ENCODE measurements around the gene SLC25A5.
"Not testable (repeated sequence)": the region's sequence is repeated elsewhere in the genome, so short reads cannot be mapped to it uniquely, and the experiment has no call there.

Gene SLC25A5

GRCh38 chrX:119503484-119503861, 35.2 kb downstream of the SLC25A5 start:
- no peak for DNase-seq (ENCODE audit: low read depth in 2 of 2)

GRCh38 chrX:119505145-119505544, 36.9 kb downstream of the SLC25A5 start:
- DNase-seq (ENCODE audit: low read depth in 2 of 2), result not testable (repeated sequence)

- no peak for DNase-seq (ENCODE audit: low read depth in 2 of 2)
These were observed 37.7 kb downstream of the SLC25A5 start for GRCh38 chrX:119505945-119506344.

- DNase-seq (ENCODE audit: low read depth in 2 of 2), result no peak
These were observed 39.0 kb downstream of the SLC25A5 start for GRCh38 chrX:119507206-119507605.

GRCh38 chrX:119512146-119512800, 44.0 kb downstream of the SLC25A5 start:
- DNase-seq (ENCODE audit: low read depth in 2 of 2), result no peak

- DNase-seq (ENCODE audit: low read depth in 2 of 2), result no peak
These were observed 48.0 kb downstream of the SLC25A5 start for GRCh38 chrX:119516157-119516702.

GRCh38 chrX:119518371-119518770, 50.1 kb downstream of the SLC25A5 start:
- DNase-seq (ENCODE audit: low read depth in 2 of 2), result no peak

Data from stimulated activated CD4-positive, alpha-beta T cell treated with anti-CD3 and anti-CD28 coated beads, Interleukin-1b, Interleukin-23, amount 100 ng/mL, for 1 hour (primary cell).